Gastroesophageal sphincter (tissue), 2 donors: ENCODE data around the gene ELOB.

ENCODE experiments used
- EP300 ChIP-seq: sonication (generic); formaldehyde crosslinking; IDR thresholded peaks from one replicate; pipeline ENCODE4 v1.6.1; 2017; ENCODE audit warnings: antibody characterized with exemption, mild to moderate bottlenecking
- POLR2A ChIP-seq, 2 donors: fragments of 450-650 bp; IDR thresholded peaks; one replicate each; pipeline ENCODE4 v1.6.1; 2017; ENCODE audit warnings: antibody characterized with exemption in 2 of 2, mild to moderate bottlenecking in 2 of 2, moderate library complexity in 1 of 2

DNA sequence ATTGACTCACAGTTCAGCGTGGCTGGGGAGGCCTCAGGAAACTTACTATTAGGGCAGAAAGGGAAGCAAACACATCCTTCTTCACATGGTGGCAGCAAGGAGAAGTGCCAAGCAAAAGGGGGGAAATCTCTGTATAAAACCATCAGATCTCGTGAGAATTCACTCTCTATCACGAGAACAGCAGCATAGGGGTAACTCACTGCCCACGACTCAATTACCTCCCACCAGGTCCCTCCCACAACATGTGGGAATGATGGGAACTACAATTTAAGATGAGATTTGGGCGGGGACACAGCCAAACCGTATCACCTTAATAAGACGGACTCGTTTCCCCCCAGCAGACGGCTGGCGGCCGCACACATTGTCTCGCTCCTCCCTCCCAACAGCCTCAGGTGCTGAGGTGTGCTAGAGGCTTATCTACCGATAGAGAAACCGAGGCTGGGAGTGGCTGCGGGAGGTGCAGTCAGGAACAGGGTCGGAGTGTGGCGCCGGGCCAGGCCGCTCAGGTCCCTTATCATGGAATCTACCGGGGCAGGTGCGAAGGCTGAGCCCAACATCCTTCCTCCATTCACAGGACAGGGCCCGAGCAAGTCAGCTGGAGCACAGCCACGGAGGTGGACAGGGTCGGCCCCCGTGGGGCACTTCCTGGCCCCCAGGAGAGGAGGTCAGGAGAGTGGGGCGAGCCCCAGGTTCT lies 48.1 kb upstream of the ELOB start:
- TF ChIP-seq EP300, result no peak
- no peak for TF ChIP-seq POLR2A (IDR thresholded peaks at IDR 0.05)
